ENCODE measurements around the gene SAP30BP.

GRCh38 chr17:75704963-75705875 is 38.1 kb downstream of the SAP30BP start:
- TF ChIP-seq CTCF (IDR thresholded peaks at IDR 0.05; ENCODE audit: extremely low read depth in 1 of 2, insufficient read depth in 1 of 2, low read depth in 1 of 2, low read length in 2 of 2), result no peak
- TF ChIP-seq POLR2AphosphoS5 (IDR thresholded peaks at IDR 0.05; ENCODE audit: insufficient read depth, low read depth, low read length), result no peak
- TF ChIP-seq FOS (IDR thresholded peaks at IDR 0.05; ENCODE audit: borderline replicate concordance, insufficient read depth, low read length), result no peak
- no peak for TF ChIP-seq EZH2 (IDR thresholded peaks at IDR 0.05; ENCODE audit: borderline replicate concordance, low read depth, low read length, severe bottlenecking)
- TF ChIP-seq POLR2A (IDR thresholded peaks at IDR 0.05; ENCODE audit: low read depth, low read length), result no peak
- TF ChIP-seq MAX (IDR thresholded peaks at IDR 0.05; ENCODE audit: insufficient read depth, insufficient read length), result no peak

All from endothelial cell of umbilical vein (primary cell).